Measurements from ENCODE around the gene MNT.

Gene MNT

DNA sequence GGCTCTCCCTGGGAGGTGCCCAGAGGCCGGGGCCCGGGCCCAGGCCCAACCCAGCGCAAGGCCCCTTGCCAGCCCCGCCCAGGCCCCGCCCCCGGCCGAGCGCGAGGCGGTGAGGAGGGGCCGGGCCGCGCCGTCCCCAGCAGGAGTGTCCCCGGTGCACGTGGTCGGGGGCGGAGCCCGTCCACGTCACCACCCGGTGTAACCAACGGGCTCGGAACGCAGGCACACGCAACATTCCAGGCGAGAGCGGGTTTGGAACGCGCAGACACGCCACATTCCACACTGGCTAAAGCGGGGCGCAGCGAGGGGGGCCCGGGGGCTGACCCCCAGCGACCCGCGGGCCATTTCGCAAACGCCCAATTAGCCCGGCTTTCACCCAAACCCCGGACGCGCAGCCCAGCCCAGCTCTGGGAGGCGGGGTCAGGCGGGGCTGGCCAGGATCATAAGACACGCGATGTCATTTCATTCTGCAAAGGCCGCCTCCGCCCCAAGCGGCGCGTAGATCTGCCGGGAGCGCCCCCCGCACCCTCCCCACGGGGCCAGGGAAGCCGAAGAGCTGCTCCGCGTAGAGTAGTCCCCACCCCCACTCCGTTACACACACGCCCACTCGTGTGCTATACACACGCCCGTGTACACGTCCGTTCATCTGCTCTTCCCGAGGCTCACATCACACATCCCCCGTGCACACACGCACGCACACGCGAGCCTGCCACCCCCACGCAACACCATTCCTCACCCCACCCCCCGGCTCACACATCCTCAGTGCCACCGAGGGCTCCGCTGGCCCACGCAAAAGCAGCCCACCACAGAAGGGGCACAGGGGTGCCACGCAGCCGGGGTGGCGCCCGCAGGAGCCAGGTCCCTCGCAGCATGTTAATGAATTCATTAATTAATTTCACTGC, 1.0 kb downstream of the MNT start:
- peak; percentile 97 for DNase-seq (ENCODE audit: low read depth)
- TF ChIP-seq CTCF (conservative IDR thresholded peaks at IDR 0.05; ENCODE audit: low read length): no peak
- H3K4me3 ChIP-seq (ENCODE audit: low read length): peak overlapping the region; percentile 98

GRCh38 chr17:2398655-2399571, 1.9 kb downstream of the MNT start:
- peak overlapping the region; percentile 85 for H3K4me3 ChIP-seq (ENCODE audit: low read length)
- peak; percentile 73 for DNase-seq (ENCODE audit: low read depth)
- no peak for TF ChIP-seq CTCF (conservative IDR thresholded peaks at IDR 0.05; ENCODE audit: low read length)

GRCh38 chr17:2398182-2398581, 2.7 kb downstream of the MNT start:
- peak overlapping the region; percentile 60 for H3K4me3 ChIP-seq (ENCODE audit: low read length)
- DNase-seq (ENCODE audit: low read depth): no peak
- TF ChIP-seq CTCF (conservative IDR thresholded peaks at IDR 0.05; ENCODE audit: low read length): no peak

DNA sequence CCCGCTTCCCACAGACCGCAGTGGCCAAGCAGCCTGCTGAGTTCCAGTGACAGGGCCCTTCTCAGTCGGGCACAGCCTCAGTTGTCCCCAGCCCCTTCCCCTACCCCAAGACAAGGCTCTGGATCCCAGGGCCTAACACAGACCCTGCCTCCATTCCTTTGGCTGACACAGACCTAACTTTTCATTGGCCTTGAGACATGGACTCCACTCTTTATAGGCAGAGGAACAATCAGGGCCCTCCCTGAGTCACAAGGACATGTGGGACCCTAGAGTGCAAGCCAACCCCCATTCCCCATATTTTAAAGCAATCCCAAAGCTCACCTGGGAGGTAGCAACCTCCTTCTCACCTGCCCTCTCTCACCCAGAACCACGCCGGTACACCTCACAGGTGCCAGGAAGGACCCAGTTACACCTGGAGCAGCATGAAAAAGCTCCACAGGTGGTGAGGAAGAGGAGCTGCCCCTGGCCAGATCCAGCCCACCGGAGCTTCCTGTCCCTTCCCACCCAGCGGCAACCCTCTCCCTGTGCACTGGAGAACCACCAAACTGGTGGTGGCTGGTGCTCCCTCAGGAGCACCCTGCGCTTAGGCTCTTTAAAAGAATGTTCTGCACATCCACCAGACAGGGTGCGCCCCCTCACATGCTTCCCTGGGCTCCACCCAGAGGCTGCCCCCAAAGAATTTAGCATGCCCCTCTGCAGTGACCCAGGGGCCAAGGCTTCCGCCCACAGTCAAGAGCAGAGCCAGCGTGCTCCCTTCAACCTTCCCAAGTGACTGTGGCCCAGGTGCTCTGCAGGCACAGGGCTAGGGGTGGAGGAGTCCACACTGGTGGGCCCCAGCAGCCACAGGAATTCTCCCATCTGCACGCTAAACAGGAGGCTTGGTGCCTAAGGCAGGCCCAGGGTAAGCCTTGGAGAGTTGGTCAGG, 3.4 kb downstream of the MNT start:
- H3K4me3 ChIP-seq (ENCODE audit: low read length): peak overlapping the region; percentile 50
- no peak for DNase-seq (ENCODE audit: low read depth)
- TF ChIP-seq CTCF (conservative IDR thresholded peaks at IDR 0.05; ENCODE audit: low read length): no peak

- H3K4me3 ChIP-seq (ENCODE audit: low read length): peak overlapping the region; percentile 62
- peak; percentile 97 for DNase-seq (ENCODE audit: low read depth)
- no peak for TF ChIP-seq CTCF (conservative IDR thresholded peaks at IDR 0.05; ENCODE audit: low read length)
These were observed 4.2 kb downstream of the MNT start for GRCh38 chr17:2396568-2397246.

- TF ChIP-seq CTCF (conservative IDR thresholded peaks at IDR 0.05; ENCODE audit: low read length): no peak
- DNase-seq (ENCODE audit: low read depth): no peak
- H3K4me3 ChIP-seq (ENCODE audit: low read length): peak overlapping the region; percentile 62
These were observed 4.7 kb downstream of the MNT start for GRCh38 chr17:2396192-2396567.
